ENCODE data around the gene POU2AF2. TPM values are rescaled to one million over a fixed set of nuclear protein-coding genes. Genes with fewer than 3 reads are reported as not detected.
"Not testable (repeated sequence)": the region's sequence is repeated elsewhere in the genome, so short reads cannot be mapped to it uniquely, and the experiment has no call there.

Gene POU2AF2
- total RNA-seq, 1 experiment from 2014 or later = not detected

- no peaks in the 10 kb centered on the region for H3K79me2 ChIP-seq (ENCODE audit: low read depth)
- H3K9me2 ChIP-seq (ENCODE audit: insufficient read depth) = peaks cover 4% of the 10 kb centered on the region; the same call in 1 of the 2 replicates
- no peak for TF ChIP-seq CTCF (conservative IDR thresholded peaks at IDR 0.05)
- TF ChIP-seq EZH2 (IDR thresholded peaks at IDR 0.05; ENCODE audit: low read depth) = no peak
- DNase-seq = no peak
- H4K20me1 ChIP-seq (ENCODE audit: insufficient read depth) = no peaks in the 10 kb centered on the region
- no peaks in the 10 kb centered on the region for H3K9me3 ChIP-seq (ENCODE audit: insufficient read depth, low read depth)
- no peak overlapping the region for H3K27ac ChIP-seq
- intact Hi-C loops (cut with micrococcal nuclease; ENCODE audit: unreplicated experiment) = loop anchor here (10.0 kb wide), 2 partner anchors 489 to 559 kb away; no protein-coding TSS in a partner anchor
- no TSS peak for BruUV-seq (replicated peaks)
- no peaks in the 10 kb centered on the region for H3F3A ChIP-seq (ENCODE audit: insufficient read depth, low read depth)
- no peak overlapping the region for H3K4me3 ChIP-seq
- H3K27me3 ChIP-seq (ENCODE audit: insufficient read depth, low read depth) = no peaks in the 10 kb centered on the region
- H3K4me2 ChIP-seq = no peak overlapping the region
- ChIA-PET POLR2A (ENCODE audit: unreplicated experiment) (no interaction called here), CTCF (interaction anchor here (0.6 to 0.7 kb wide), 2 partner anchors 850 to 1914 kb away, joined by 3 read pairs; no protein-coding TSS in a partner anchor)
- H2AFZ ChIP-seq = no peak overlapping the region
- H3K36me3 ChIP-seq (ENCODE audit: low read depth) = no peaks in the 10 kb centered on the region
- H3K4me1 ChIP-seq (replicated peaks; ENCODE audit: insufficient read depth) = no peaks in the 10 kb centered on the region
Measured at GRCh38 chr11:111285189-111286091, 39.9 kb downstream of the POU2AF2 start.

GRCh38 chr11:111291764-111292163 lies 46.2 kb downstream of the POU2AF2 start:
- Histone ChIP-seq H3K79me2 (ENCODE audit: low read depth) (no peaks in the 10 kb centered on the region), H3K4me1 (replicated peaks; ENCODE audit: insufficient read depth) (0 out of 2 replicates have a peak, but pooled peaks cover 5% of the 10 kb centered on the region), H3K27me3 (ENCODE audit: insufficient read depth, low read depth) (no peaks in the 10 kb centered on the region), H3K27ac (no peak overlapping the region), H3K9me3 (ENCODE audit: insufficient read depth, low read depth) (no peaks in the 10 kb centered on the region), H2AFZ (no peak overlapping the region), H3K36me3 (ENCODE audit: low read depth) (no peaks in the 10 kb centered on the region), H3K4me3 (no peak overlapping the region), H3K9me2 (ENCODE audit: insufficient read depth) (peaks cover 4% of the 10 kb centered on the region; the same call in 1 of the 2 replicates), H3K4me2 (no peak overlapping the region), H4K20me1 (ENCODE audit: insufficient read depth) (no peaks in the 10 kb centered on the region), H3F3A (ENCODE audit: insufficient read depth, low read depth) (no peaks in the 10 kb centered on the region)
- POLR2A ChIA-PET (ENCODE audit: unreplicated experiment) = interaction anchor here (0.6 kb wide), 1 partner anchor 32 kb away, joined by 3 read pairs; no protein-coding TSS in a partner anchor
- CTCF ChIA-PET = no interaction called here
- DNase-seq = no peak
- TF ChIP-seq EZH2 (IDR thresholded peaks at IDR 0.05; ENCODE audit: low read depth) (no peak), CTCF (conservative IDR thresholded peaks at IDR 0.05) (no peak)
- BruUV-seq (replicated peaks) = no TSS peak
- intact Hi-C loops (cut with micrococcal nuclease; ENCODE audit: unreplicated experiment) = no loop called here

- H4K20me1 ChIP-seq (ENCODE audit: insufficient read depth); H3K4me3 ChIP-seq; BruUV-seq (replicated peaks); H3K79me2 ChIP-seq (ENCODE audit: low read depth); H3K4me2 ChIP-seq; H3F3A ChIP-seq (ENCODE audit: insufficient read depth, low read depth); H3K9me2 ChIP-seq (ENCODE audit: insufficient read depth); H3K36me3 ChIP-seq (ENCODE audit: low read depth); H3K9me3 ChIP-seq (ENCODE audit: insufficient read depth, low read depth); H3K27ac ChIP-seq; H2AFZ ChIP-seq; intact Hi-C loops (cut with micrococcal nuclease; ENCODE audit: unreplicated experiment); CTCF ChIA-PET; H3K27me3 ChIP-seq (ENCODE audit: insufficient read depth, low read depth); H3K4me1 ChIP-seq (replicated peaks; ENCODE audit: insufficient read depth); POLR2A ChIA-PET (ENCODE audit: unreplicated experiment); DNase-seq: not testable (repeated sequence)
Measured at GRCh38 chr11:111292408-111292807, 46.9 kb downstream of the POU2AF2 start.
